HG03571 (cell line): Measurements from ENCODE around the gene MT1B.

ENCODE experiments used
- ATAC-seq: cut with Tn5 transposase; IDR thresholded peaks from one replicate; pipeline ENCODE4 v1.9.1; 2021; ENCODE audit not compliant: unreplicated experiment

The MT1B gene

GRCh38 chr16:56683424-56684172 is 31.9 kb downstream of the MT1B start:
- ATAC-seq: no peak

DNA sequence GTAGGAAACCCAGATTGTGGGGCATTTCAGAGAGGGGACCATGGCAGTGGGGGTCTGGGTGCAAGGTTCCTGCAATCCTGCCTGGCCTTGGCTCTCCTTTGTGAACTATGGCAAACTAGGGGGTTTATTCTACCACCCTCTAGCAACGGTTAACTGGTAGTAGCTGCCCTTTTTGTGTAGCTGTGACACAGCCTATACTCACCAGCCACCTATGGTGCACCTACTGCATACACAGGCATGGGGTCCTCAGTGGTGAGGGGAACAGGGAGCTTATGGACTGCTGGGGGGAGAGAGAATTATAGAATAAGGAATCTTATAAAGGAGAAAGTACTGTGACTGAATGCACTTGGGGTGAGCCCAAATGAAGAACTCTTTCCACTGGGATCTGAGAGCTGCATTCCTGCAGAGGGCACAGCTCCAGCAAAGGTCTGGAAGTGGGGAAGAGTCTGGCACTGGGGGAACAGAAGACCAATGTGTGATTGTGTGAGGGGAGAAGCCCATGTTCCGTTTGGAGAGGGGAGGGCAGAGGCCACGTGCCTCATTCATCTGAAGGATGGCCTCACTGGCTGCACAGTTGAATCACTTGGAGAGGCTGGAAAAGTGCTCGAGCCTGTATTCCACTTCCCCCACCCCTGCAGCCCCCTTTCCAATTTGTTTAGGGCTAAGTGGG is 32.7 kb downstream of the MT1B start:
- ATAC-seq: no peak

DNA sequence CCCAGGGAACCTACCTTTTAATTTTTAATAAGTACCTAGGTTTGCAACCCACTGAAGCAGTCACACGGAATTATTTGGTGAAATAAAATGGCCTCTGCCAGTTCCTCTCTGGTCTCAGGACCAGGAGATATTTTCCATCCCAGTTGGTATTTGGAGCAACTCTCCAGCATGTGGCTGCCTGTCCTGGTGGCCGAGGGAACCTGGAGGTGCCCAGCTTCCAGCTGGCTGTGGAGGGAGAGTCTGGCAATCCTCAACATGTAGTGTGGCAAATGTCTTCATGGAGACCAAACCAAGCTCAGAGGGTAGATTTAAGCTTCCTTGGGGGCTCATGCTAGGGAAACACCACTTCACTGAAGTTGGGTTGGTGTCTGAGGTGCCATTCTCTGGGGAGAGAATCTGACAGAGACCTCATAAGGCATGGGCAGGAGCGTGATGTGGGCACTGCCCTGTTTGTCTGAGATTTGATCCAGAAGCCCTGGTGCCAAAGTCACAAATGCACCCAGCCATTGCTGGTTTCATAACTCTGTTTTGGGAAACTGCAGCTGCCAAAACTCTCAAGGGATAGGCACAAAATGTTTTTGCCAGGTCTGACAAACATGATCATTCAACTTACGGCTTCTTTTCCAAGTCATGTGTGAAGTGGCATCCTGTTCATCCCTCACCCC is 33.4 kb downstream of the MT1B start:
- ATAC-seq: no peak

DNA sequence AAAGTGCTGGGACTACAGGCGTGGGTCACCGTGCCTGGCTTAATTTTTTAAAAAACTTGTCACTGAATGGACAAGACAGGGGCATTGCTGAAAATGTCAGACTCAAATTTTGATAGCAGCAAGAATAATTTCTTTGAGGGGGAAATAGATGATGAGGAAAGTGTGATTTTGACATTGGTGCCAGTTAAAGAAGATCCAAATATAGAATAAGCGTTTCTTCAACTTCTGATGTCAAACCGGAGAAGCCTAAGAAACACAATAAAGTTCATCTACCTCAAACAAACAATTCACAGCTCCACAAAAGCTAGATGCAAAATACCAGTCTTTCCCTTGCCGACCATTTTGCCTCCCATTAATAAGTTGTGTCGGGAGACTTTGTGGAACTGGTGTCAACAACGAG is 35.1 kb downstream of the MT1B start:
- ATAC-seq: no peak

DNA sequence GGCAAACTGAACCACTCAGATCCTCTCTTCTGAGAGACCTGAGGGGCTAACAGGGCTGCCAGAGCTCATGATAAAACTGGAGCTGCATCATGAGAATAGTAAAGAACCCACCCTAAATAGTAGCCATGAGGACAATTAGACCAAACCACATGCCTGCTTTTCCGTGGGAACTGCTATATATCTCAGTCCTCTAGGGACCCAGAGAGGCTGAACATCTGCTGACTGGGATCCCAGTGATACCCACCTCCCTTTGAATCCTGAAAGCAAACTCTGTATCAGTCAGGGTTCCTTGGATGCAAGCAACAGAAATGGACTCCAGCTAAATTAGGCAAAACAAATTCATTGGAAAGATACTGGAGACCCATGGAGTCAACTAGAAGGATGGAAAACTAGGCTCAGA is 37.1 kb downstream of the MT1B start:
- no peak for ATAC-seq

GRCh38 chr16:56689171-56689570 is 37.5 kb downstream of the MT1B start:
- ATAC-seq: no peak

DNA sequence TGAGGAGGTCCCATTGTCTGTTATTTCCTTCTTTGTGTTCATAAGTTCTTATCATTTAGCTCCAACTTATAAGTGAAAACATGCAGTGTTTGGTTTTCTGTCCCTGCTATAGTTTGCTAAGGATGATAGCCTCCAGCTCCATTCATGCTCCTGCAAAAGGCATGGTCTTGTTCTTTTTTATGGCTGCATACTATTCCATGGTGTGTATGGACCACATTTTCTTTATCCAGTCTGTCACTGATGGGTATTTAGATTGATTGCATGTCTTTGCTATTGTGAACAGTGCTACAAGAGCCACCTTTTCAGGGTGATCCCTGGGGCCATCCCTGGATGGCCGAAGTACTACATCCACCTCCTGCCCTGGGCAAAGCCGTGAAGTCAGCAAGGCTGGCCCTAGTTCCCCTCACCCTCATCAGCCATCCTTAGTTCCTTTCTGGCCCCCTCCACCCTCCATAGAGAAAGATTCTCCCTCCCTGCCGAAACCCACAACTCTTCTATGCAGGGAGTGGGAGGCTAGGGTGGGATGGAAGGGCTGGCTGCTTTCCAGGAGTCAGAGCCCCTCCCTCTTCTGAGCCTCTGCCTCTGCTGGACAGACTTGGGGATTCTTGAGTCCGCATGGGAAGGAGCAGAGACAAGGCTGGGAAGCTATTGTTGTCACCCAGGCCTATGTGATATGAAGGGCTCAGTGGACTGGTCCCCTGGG is 38.9 kb downstream of the MT1B start:
- no peak for ATAC-seq

- ATAC-seq: no peak
Observed at GRCh38 chr16:56691885-56692284, 40.2 kb downstream of the MT1B start.

GRCh38 chr16:56695246-56695645 is 43.6 kb downstream of the MT1B start:
- ATAC-seq: no peak

GRCh38 chr16:56697456-56698155 is 45.9 kb downstream of the MT1B start:
- no peak for ATAC-seq

GRCh38 chr16:56700195-56700594 is 48.5 kb downstream of the MT1B start:
- no peak for ATAC-seq

DNA sequence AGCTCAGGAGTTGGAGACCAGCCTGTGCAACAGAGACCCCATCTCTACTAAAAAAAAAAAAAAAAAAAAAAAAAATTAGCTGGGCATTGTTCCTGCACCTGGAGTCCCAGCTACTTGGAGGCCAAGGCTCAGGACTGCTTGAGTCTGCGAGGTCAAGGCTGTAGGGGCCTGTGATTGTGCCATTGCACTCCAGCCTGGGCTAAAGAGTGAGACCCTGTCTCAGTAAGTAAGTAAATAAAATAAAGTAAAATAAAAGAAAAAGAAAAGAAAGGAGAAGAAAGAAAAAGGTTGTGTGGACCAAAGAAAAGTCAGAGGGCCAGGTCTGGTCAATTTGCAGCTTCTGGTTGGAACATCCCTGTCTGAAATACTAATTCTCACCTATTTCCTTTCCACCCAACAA is 48.9 kb downstream of the MT1B start:
- no peak for ATAC-seq

GRCh38 chr16:56701534-56701933 is 49.8 kb downstream of the MT1B start:
- no peak for ATAC-seq
